K562 (cell line): ENCODE data around the gene AGAP1. TPM values are rescaled to one million over a fixed set of nuclear protein-coding genes. Genes with fewer than 3 reads are reported as not detected.

Source experiments
- ATAC-seq: fragments of 200-7000 bp; cut with Tn5 transposase; 3 replicates; pipeline ENCODE4 v1.9.1; 2020; ENCODE audit warnings: moderate library complexity
- BruUV-seq: library from RNA; stranded (reverse); fragments of 400-500 nt; replicated peaks from 2 replicates; lab custom pipeline; 2021; lab: Mats Ljungman, UMichigan
- CTCF ChIA-PET: fragments of 300-600 bp; formaldehyde crosslinking; extraction: SDS; loops from one replicate; lab custom pipeline; 2021; ENCODE audit warnings: low intra/inter-chr PET ratio; lab: Yijun Ruan, JAX
- POLR2A ChIA-PET: fragments of 300-600, 350-650 bp; sonication (Branson Sonifier 250); formaldehyde crosslinking; extraction: SDS; loops from one replicate; lab custom pipeline; 2021; ENCODE audit warnings: antibody characterized with exemption, inconsistent platforms; lab: Yijun Ruan, JAX
- DNase-seq, 4 experiments: peaks; one replicate each; pipeline versions ENCODE4 v3.0.0 to v3.0.0-alpha.2; 2011 to 2018; ENCODE audit warnings: low spot score in 3 of 4, mixed read lengths in 3 of 4; ENCODE audit errors: extremely low read depth in 1 of 4
- FAIRE-seq: peaks from 2 replicates; lab custom pipeline; 2011; peaks lifted over from hg19 to GRCh38; lab: Jason Lieb, UNC
- H2AFZ ChIP-seq: 2 replicates; pipeline ENCODE4 v1.6.0; 2011; ENCODE audit warnings: low read depth, low read length, control low read depth, inconsistent platforms
- H3K27ac ChIP-seq: fragments of 200-600 bp; 3 replicates; pipeline ENCODE4 v1.8.0; 2011; ENCODE audit warnings: low read depth, mild to moderate bottlenecking, control low read depth, inconsistent platforms, low read length, moderate library complexity, mixed read lengths; ENCODE audit errors: extremely low read depth
- H3K27me3 ChIP-seq, 2 experiments: fragments of 300-600 bp in 1 of 2; 2 replicates in 1 of 2; 3 replicates in 1 of 2; pipeline versions ENCODE4 v1.6.0 to v1.8.0; 2011; ENCODE audit warnings: inconsistent platforms in 2 of 2, low read length in 2 of 2, mild to moderate bottlenecking in 1 of 2, mixed read lengths in 1 of 2, moderate library complexity in 1 of 2; ENCODE audit not compliant: control insufficient read depth in 2 of 2, insufficient read depth in 2 of 2
- H3K36me3 ChIP-seq: fragments of 300-600 bp; 3 replicates; pipeline ENCODE4 v1.8.0; 2011; ENCODE audit warnings: mild to moderate bottlenecking, low read length, inconsistent platforms; ENCODE audit not compliant: control insufficient read depth, insufficient read depth
- H3K4me1 ChIP-seq, 2 experiments: fragments of 200-600 bp in 1 of 2; replicated peaks in 1 of 2; 2 replicates in 1 of 2; 3 replicates in 1 of 2; pipeline versions ENCODE4 v1.5.1 to v1.8.0; 2011; ENCODE audit warnings: inconsistent platforms in 2 of 2, low read length in 2 of 2, mild to moderate bottlenecking in 1 of 2, mixed read lengths in 1 of 2, moderate library complexity in 1 of 2; ENCODE audit not compliant: control insufficient read depth in 2 of 2, insufficient read depth in 2 of 2
- H3K4me2 ChIP-seq: 2 replicates; pipeline ENCODE4 v1.6.1; 2011; ENCODE audit warnings: low read length, control low read depth, inconsistent platforms, mixed read lengths; ENCODE audit not compliant: insufficient read depth
- H3K4me3 ChIP-seq: fragments of 200-600 bp; sonication (generic), shearing (Covaris generic); 2 replicates; pipeline ENCODE4 v1.5.1; 2016; ENCODE audit warnings: control low read depth, inconsistent platforms
- H3K79me2 ChIP-seq: fragments of 200-600 bp; 3 replicates; pipeline ENCODE4 v1.8.0; 2011; ENCODE audit warnings: low read length, inconsistent platforms; ENCODE audit not compliant: control insufficient read depth, insufficient read depth
- H3K9ac ChIP-seq, 2 experiments: 2 replicates each; pipeline versions ENCODE4 v1.6.0 to v1.6.1; 2011; ENCODE audit warnings: low read depth in 2 of 2, low read length in 2 of 2, control low read depth in 1 of 2, inconsistent platforms in 1 of 2, mild to moderate bottlenecking in 1 of 2, mixed read lengths in 1 of 2; ENCODE audit not compliant: insufficient read depth in 1 of 2
- H3K9me1 ChIP-seq: one replicate; pipeline ENCODE4 v1.6.0; 2011; ENCODE audit warnings: inconsistent platforms, mild to moderate bottlenecking, low read length, moderate library complexity; ENCODE audit not compliant: control insufficient read depth, insufficient read depth
- H3K9me3 ChIP-seq: replicated peaks from 2 replicates; pipeline ENCODE4 v1.5.1; 2011; ENCODE audit warnings: low read depth, low read length, inconsistent platforms; ENCODE audit not compliant: control insufficient read depth, insufficient read depth
- H4K20me1 ChIP-seq: replicated peaks from 2 replicates; pipeline ENCODE4 v1.6.1; 2011; ENCODE audit warnings: low read length, inconsistent platforms, mixed read lengths; ENCODE audit not compliant: control insufficient read depth, insufficient read depth
- NFATC3 ChIP-seq: fragments of 450-650 bp; IDR thresholded peaks from 2 replicates; pipeline ENCODE4 v1.6.1; 2017; ENCODE audit warnings: mild to moderate bottlenecking
- WGBS: fragments of 100-300 bp; shearing (Covaris generic); methylation state at CpG from one replicate; pipeline ENCODE4 v1.1.6; 2016; ENCODE audit warnings: low coverage, mixed read lengths; ENCODE audit not compliant: insufficient coverage; ENCODE audit errors: missing lambda C conversion rate; 5-methylcytosine and 5-hydroxymethylcytosine counted together
- in situ Hi-C: fragments of 300-500 bp; cut with MboI; formaldehyde crosslinking; loops from 4 replicates; pipeline ENCODE4 v1.15.0; 2018; ENCODE audit warnings: inconsistent platforms, mixed read lengths
- intact Hi-C: fragments of 100-400 bp; cut with micrococcal nuclease; formaldehyde crosslinking; loops from 2 replicates; pipeline ENCODE4 v1.14.2; 2022
- polyA plus RNA-seq, 8 experiments: library from polyadenylated mRNA; depleted of rRNA in 4 of 8; stranded (reverse) in 5 of 8; unstranded in 3 of 8; fragments of >200 nt; fragmentation: Nextera tagmentation in 2 of 8; fragmentation: Illumina TruSeq in 1 of 8; extraction: Ambion mirVana in 2 of 8; extraction: Trizol in 1 of 8; gene quantifications; 2 replicates each; pipeline versions ENCODE4 v1.2.1 to v1.2.3, GENCODE V29; 2011 to 2014; ENCODE audit warnings: inconsistent platforms in 1 of 8, missing spikeins in 1 of 8
- total RNA-seq, 7 experiments: library from RNA; depleted of rRNA in 6 of 7; stranded (reverse); fragments of >200 nt in 6 of 7; fragmentation: Illumina TruSeq in 2 of 7; extraction: Trizol in 2 of 7; gene quantifications; 2 replicates each; pipeline versions ENCODE4 v1.2.1 to v1.2.3, GENCODE V29; 2011 to 2021; ENCODE audit warnings: low replicate concordance in 1 of 7
- TF ChIP-seq, protein P1 (sequence below): fragments of 450-650 bp; IDR thresholded peaks from 2 replicates; pipeline ENCODE4 v1.6.1; 2018; ENCODE audit not compliant: partially characterized antibody

AGAP1 gene
- total and polyA plus RNA-seq, 9 of the 15 experiments (the other 6 are each of a cell fraction or from before 2014, with no cell fraction given), result 1.3 to 24.0 (median 10.6) TPM

DNA sequence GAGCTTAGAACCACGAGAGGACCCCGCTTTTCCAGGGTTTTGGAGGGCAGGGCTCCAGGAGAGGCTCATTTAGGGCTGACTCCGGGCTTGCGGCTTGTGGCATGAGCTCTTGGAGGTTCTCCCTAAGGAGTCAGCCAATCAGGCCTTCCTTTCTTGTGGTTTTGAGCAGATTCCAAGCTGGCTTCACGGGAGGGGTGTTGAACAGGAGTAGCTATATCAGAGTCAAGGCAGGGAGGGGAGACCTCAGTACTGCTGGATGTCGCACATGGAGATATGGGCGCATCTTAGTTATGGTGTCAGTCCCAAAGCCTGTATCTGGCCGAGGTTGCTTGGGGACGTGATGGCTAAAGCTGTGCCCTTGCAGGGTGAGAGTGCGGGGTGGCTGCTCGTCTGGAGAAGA, 98.6 kb downstream of the AGAP1 start:
- no peaks in the 10 kb centered on the region for H3K36me3 ChIP-seq
- ChIA-PET CTCF (interaction anchor here (0.7 kb wide), 1 partner anchor 159 kb away, joined by 4 read pairs; no protein-coding TSS in a partner anchor), POLR2A (interaction anchor here (0.5 to 0.7 kb wide), 5 partner anchors 10 to 140 kb away, joined by 3 read pairs; no protein-coding TSS in a partner anchor)
- no peak overlapping the region for H2AFZ ChIP-seq
- no peak overlapping the region for H3K4me3 ChIP-seq
- peak in 2 of 4 experiments; percentile 15 to 16 for DNase-seq
- no peak for FAIRE-seq
- H3K27me3 ChIP-seq, result no peaks in the 10 kb centered on the region
- peaks cover 44% of the 10 kb centered on the region for H3K79me2 ChIP-seq
- in situ Hi-C loops, result no loop called here
- H3K9me3 ChIP-seq, result no peaks in the 10 kb centered on the region
- peak overlapping the region in 1 of 2 experiments; percentile 35; a peak in 1 of 4 replicates for H3K9ac ChIP-seq
- no peaks in the 10 kb centered on the region for H3K9me1 ChIP-seq
- peaks cover 11% of the 10 kb centered on the region for H4K20me1 ChIP-seq
- H3K27ac ChIP-seq, result no peak overlapping the region
- no TSS peak for BruUV-seq
- TF ChIP-seq NFATC3, result no peak
- TF ChIP-seq, protein P1, sequence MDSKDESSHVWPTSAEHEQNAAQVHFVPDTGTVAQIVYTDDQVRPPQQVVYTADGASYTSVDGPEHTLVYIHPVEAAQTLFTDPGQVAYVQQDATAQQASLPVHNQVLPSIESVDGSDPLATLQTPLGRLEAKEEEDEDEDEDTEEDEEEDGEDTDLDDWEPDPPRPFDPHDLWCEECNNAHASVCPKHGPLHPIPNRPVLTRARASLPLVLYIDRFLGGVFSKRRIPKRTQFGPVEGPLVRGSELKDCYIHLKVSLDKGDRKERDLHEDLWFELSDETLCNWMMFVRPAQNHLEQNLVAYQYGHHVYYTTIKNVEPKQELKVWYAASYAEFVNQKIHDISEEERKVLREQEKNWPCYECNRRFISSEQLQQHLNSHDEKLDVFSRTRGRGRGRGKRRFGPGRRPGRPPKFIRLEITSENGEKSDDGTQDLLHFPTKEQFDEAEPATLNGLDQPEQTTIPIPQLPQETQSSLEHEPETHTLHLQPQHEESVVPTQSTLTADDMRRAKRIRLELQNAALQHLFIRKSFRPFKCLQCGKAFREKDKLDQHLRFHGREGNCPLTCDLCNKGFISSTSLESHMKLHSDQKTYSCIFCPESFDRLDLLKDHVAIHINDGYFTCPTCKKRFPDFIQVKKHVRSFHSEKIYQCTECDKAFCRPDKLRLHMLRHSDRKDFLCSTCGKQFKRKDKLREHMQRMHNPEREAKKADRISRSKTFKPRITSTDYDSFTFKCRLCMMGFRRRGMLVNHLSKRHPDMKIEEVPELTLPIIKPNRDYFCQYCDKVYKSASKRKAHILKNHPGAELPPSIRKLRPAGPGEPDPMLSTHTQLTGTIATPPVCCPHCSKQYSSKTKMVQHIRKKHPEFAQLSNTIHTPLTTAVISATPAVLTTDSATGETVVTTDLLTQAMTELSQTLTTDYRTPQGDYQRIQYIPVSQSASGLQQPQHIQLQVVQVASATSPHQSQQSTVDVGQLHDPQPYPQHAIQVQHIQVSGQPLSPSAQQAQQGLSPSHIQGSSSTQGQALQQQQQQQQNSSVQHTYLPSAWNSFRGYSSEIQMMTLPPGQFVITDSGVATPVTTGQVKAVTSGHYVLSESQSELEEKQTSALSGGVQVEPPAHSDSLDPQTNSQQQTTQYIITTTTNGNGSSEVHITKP, result peak; percentile 78
- no peak; the same call in 2 of the 3 replicates for ATAC-seq
- intact Hi-C loops, result loop anchor here (5.0 kb wide), 1 partner anchor 95 kb away; no protein-coding TSS in a partner anchor
- 53% methylated on average over 10 of the region's 11 CpGs for WGBS
- peaks cover 0 to 4% of the 10 kb centered on the region in 2 experiments; a peak in 2 of 5 replicates for H3K4me1 ChIP-seq
- no peak overlapping the region for H3K4me2 ChIP-seq
